Stimulated activated naive CD8-positive, alpha-beta T cell treated with anti-CD3 and anti-CD28 coated beads, Interleukin-15, Interleukin-2, amounts not matched to agents 100 ng/mL and 50 ng/mL, for 24 hours (primary cell): Measurements from ENCODE around the gene SERPINA5.
"Not testable (repeated sequence)": the region's sequence is repeated elsewhere in the genome, so short reads cannot be mapped to it uniquely, and the experiment has no call there.

Experiments used
- H3K27ac Mint-ChIP-seq: one replicate; pipeline ENCODE4 v1.8.0; 2021; ENCODE audit warnings: mild to moderate bottlenecking, mixed read lengths
- H3K27me3 Mint-ChIP-seq: one replicate; pipeline ENCODE4 v1.8.0; 2021; ENCODE audit warnings: mixed read lengths
- H3K36me3 Mint-ChIP-seq: one replicate; pipeline ENCODE4 v1.8.0; 2021; ENCODE audit warnings: low read depth, mixed read lengths
- H3K4me1 Mint-ChIP-seq: one replicate; pipeline ENCODE4 v1.8.0; 2021; ENCODE audit warnings: low read depth, mixed read lengths
- H3K4me3 Mint-ChIP-seq: one replicate; pipeline ENCODE4 v1.8.0; 2021; ENCODE audit warnings: mild to moderate bottlenecking, mixed read lengths
- H3K9me3 Mint-ChIP-seq: one replicate; pipeline ENCODE4 v1.8.0; 2021; ENCODE audit warnings: mixed read lengths

Gene SERPINA5

GRCh38 chr14:94562941-94563883 is 18.0 kb upstream of the SERPINA5 start:
- no peaks in the 10 kb centered on the region for H3K4me1 Mint-ChIP-seq
- H3K27me3 Mint-ChIP-seq, result peaks cover under 1% of the 10 kb centered on the region
- H3K36me3 Mint-ChIP-seq, result no peaks in the 10 kb centered on the region
- H3K4me3 Mint-ChIP-seq, result no peak overlapping the region
- no peak overlapping the region for H3K27ac Mint-ChIP-seq
- H3K9me3 Mint-ChIP-seq, result no peaks in the 10 kb centered on the region

GRCh38 chr14:94564381-94564780 is 16.8 kb upstream of the SERPINA5 start:
- Mint-ChIP-seq H3K4me3 (no peak overlapping the region), H3K4me1 (no peaks in the 10 kb centered on the region), H3K36me3 (no peaks in the 10 kb centered on the region), H3K9me3 (no peaks in the 10 kb centered on the region), H3K27ac (no peak overlapping the region), H3K27me3 (no peaks in the 10 kb centered on the region)

DNA sequence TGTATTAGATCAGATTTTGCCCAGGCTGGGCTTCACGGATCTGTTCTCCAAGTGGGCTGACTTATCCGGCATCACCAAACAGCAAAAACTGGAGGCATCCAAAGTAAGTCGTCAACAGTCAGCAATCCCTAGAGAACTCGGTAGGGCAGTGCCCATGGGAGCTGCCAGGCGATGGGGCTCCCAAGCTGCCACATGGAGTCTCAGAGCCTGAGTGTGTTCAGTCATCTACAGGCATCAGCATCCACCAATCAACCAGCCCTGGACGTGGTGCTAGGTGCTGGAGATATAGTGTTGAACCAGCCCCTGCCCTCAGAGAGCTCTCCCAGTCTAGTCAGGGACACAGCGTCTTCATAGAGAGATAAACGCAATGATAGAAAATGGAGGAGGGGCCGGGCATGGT is 13.0 kb upstream of the SERPINA5 start:
- H3K4me1 Mint-ChIP-seq, result no peaks in the 10 kb centered on the region
- no peak overlapping the region for H3K27ac Mint-ChIP-seq
- H3K36me3 Mint-ChIP-seq, result no peaks in the 10 kb centered on the region
- H3K9me3 Mint-ChIP-seq, result no peaks in the 10 kb centered on the region
- no peak overlapping the region for H3K4me3 Mint-ChIP-seq
- H3K27me3 Mint-ChIP-seq, result no peaks in the 10 kb centered on the region

- Mint-ChIP-seq H3K4me1 (no peaks in the 10 kb centered on the region), H3K4me3 (no peak overlapping the region), H3K27me3 (no peaks in the 10 kb centered on the region), H3K27ac (no peak overlapping the region), H3K36me3 (no peaks in the 10 kb centered on the region), H3K9me3 (no peaks in the 10 kb centered on the region)
These were observed 11.7 kb upstream of the SERPINA5 start for GRCh38 chr14:94569381-94570001.

DNA sequence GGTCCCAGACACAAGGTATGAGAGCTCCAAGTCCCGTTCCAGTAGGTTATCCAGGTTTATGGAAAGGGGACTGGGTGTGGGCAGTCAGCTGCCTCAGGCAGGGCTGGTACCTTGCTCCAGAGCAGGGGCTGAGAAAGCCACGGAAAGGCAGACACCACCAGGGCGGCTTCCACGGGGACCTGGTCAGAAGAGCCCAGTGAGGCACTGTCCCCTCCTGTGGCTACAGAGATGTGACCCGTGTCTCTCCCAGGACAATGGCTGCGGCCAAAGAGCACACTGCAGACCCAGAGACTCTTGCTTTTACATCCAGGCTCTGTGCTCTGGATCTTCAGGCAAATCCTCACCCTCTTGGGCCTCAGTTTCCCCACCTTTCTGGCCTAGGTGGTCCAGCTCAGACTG is 11.2 kb upstream of the SERPINA5 start:
- Mint-ChIP-seq H3K27me3 (no peaks in the 10 kb centered on the region), H3K4me3 (no peak overlapping the region), H3K4me1 (no peaks in the 10 kb centered on the region), H3K36me3 (no peaks in the 10 kb centered on the region), H3K27ac (no peak overlapping the region), H3K9me3 (no peaks in the 10 kb centered on the region)

DNA sequence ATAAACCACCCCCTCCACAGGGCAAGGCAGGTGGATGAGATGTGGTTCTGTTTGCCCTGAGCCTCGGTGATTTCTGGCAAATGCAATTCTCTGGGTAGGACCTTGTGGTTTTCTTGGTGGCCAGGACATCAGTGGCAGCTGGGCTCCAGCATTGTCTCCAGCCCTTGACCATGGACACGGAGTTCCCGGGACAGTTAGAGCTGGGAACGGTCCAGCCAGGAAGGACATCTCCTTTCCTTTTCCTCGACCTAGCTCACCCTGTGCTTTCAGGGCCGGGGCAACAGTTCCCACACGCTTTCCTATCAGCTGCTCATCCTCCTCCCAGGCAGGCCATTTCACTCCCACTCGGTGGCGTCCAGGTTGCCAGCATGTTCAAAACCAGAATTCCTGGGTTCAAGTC is 10.8 kb upstream of the SERPINA5 start:
- Mint-ChIP-seq H3K36me3 (no peaks in the 10 kb centered on the region), H3K4me3 (no peak overlapping the region), H3K27ac (no peak overlapping the region), H3K4me1 (no peaks in the 10 kb centered on the region), H3K9me3 (no peaks in the 10 kb centered on the region), H3K27me3 (no peaks in the 10 kb centered on the region)

DNA sequence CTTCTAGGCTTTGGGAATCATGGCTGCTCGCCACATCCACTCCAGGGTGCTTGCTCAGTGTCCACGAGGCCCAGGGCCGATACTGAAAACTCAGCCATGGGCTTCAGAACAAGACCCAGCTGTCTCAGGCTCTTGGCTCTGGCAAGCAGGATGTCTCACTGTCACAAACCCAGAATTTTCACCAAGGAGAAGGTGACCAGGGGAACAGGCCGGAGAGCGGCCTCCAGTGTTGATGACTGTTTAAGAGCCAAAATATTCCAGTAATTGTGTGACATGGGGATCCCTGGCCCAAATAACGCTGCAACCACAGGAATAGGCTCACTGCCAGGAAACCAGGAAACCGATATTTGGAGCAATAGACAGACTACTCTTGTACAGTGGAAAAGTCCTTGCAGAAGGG is 9.8 kb upstream of the SERPINA5 start:
- no peaks in the 10 kb centered on the region for H3K9me3 Mint-ChIP-seq
- H3K4me3 Mint-ChIP-seq, result no peak overlapping the region
- no peaks in the 10 kb centered on the region for H3K36me3 Mint-ChIP-seq
- no peak overlapping the region for H3K27ac Mint-ChIP-seq
- no peaks in the 10 kb centered on the region for H3K27me3 Mint-ChIP-seq
- H3K4me1 Mint-ChIP-seq, result no peaks in the 10 kb centered on the region

- Mint-ChIP-seq H3K36me3 (no peaks in the 10 kb centered on the region), H3K27ac (no peak overlapping the region), H3K4me1 (no peaks in the 10 kb centered on the region), H3K9me3 (no peaks in the 10 kb centered on the region), H3K27me3 (no peaks in the 10 kb centered on the region), H3K4me3 (no peak overlapping the region)
These were observed 9.3 kb upstream of the SERPINA5 start for GRCh38 chr14:94571950-94572349.

DNA sequence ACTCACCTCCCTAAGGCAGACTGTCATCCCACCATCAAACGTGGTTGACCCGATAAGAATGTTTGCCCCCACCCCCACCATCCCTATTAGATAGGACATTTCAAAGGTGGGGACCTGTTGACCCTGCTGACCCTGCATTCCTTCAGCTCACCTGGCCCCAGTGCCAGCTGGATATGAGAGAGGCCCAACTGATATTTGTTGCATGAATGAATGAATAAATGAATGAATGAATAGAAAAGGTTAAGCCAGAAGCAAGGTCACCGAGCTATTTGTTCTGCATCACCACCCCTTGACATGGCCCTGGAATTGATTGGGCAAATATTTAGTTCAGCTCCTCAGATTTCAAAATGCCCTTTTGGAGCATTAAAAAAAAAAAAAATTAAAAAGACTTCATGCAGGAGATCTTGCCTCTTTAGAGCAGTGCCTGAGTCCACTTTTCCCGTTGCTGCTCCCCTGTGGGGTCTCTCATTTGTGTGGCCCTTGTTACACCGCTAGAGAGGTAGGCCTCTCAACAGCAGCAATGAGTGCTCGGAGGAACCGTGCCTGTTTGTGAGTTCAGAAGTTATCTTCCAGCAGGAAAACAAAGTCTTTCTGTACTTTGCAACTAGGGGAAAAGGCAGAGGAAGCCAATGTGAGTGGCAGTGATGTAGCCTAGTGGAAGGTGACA is 8.5 kb upstream of the SERPINA5 start:
- no peak overlapping the region for H3K4me3 Mint-ChIP-seq
- H3K36me3 Mint-ChIP-seq, result no peaks in the 10 kb centered on the region
- H3K4me1 Mint-ChIP-seq, result no peaks in the 10 kb centered on the region
- no peak overlapping the region for H3K27ac Mint-ChIP-seq
- H3K27me3 Mint-ChIP-seq, result no peaks in the 10 kb centered on the region
- H3K9me3 Mint-ChIP-seq, result no peaks in the 10 kb centered on the region

DNA sequence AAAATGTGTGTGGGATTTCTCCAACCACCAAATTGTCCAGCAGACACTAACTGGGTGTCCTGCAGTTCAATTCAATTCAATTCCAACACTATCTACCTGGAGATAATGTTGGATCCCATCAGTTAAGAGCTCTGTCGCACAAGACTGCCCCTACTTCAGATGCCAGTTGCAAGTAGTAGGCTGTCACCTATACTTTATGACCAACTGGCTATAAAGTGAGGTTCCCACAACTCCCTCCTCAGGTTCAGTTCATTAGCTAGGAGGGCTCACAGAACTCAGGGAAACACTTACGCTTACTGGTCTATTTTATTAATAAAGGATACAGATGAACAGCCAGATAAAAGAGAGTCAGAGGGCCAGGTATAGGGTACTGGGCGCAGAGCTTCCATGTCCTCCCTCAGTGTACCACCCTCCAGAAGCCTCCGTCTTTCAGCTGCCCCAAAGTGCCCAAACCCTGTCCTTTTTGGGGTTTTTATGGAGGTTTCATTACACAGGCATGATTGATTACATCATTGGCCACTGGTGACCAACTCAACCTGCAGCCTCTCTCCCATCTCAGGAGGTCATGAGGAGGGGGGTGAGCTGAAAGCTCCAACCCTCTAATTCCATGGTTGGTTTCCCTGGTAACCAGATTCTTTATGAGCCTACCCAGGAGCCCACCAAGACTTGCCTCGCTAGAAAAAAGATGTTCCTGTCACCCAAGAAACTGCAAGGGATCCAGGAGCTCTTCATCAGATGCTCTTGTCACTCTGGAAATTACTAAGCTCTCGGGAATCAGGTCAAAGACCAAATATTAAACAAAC is 7.5 kb upstream of the SERPINA5 start:
- H3K27ac Mint-ChIP-seq, result no peak overlapping the region
- H3K9me3 Mint-ChIP-seq, result no peaks in the 10 kb centered on the region
- H3K36me3 Mint-ChIP-seq, result no peaks in the 10 kb centered on the region
- no peaks in the 10 kb centered on the region for H3K27me3 Mint-ChIP-seq
- H3K4me1 Mint-ChIP-seq, result no peaks in the 10 kb centered on the region
- H3K4me3 Mint-ChIP-seq, result no peak overlapping the region

- no peak overlapping the region for H3K27ac Mint-ChIP-seq
- no peaks in the 10 kb centered on the region for H3K4me1 Mint-ChIP-seq
- no peaks in the 10 kb centered on the region for H3K36me3 Mint-ChIP-seq
- H3K27me3 Mint-ChIP-seq, result peaks cover 2% of the 10 kb centered on the region
- H3K9me3 Mint-ChIP-seq, result no peaks in the 10 kb centered on the region
- no peak overlapping the region for H3K4me3 Mint-ChIP-seq
These were observed 6.9 kb upstream of the SERPINA5 start for GRCh38 chr14:94574336-94574735.

GRCh38 chr14:94575730-94576585 is 5.3 kb upstream of the SERPINA5 start:
- Mint-ChIP-seq H3K27me3 (peaks cover 8% of the 10 kb centered on the region), H3K4me1 (no peaks in the 10 kb centered on the region), H3K27ac (no peak overlapping the region), H3K4me3 (no peak overlapping the region), H3K36me3 (no peaks in the 10 kb centered on the region), H3K9me3 (no peaks in the 10 kb centered on the region)

- H3K9me3 Mint-ChIP-seq, H3K4me1 Mint-ChIP-seq, H3K4me3 Mint-ChIP-seq: not testable (repeated sequence)
These were observed 3.8 kb upstream of the SERPINA5 start for GRCh38 chr14:94577472-94577871.

GRCh38 chr14:94578712-94579111 is 2.5 kb upstream of the SERPINA5 start:
- Mint-ChIP-seq H3K4me3 (no peak overlapping the region), H3K27me3 (peaks cover 8% of the 10 kb centered on the region), H3K9me3 (no peaks in the 10 kb centered on the region), H3K27ac (no peak overlapping the region), H3K36me3 (no peaks in the 10 kb centered on the region), H3K4me1 (no peaks in the 10 kb centered on the region)

More at GRCh38 chr14:94577472-94577871, 3.8 kb upstream of the SERPINA5 start:
- not testable (repeated sequence) for H3K27ac Mint-ChIP-seq, H3K27me3 Mint-ChIP-seq, H3K36me3 Mint-ChIP-seq
